ENCODE data around the gene CAMK2A. TPM values are rescaled to one million over a fixed set of nuclear protein-coding genes. Genes with fewer than 3 reads are reported as not detected.

CAMK2A gene
- total and polyA plus RNA-seq, 2 of the 4 experiments (the other 2 are of a cell fraction) = 0.18 to 0.19 TPM

- H4K8ac ChIP-seq (ENCODE audit: low read depth in 2 of 2, low read length in 2 of 2) = no peak overlapping the region
- H3K27ac ChIP-seq (ENCODE audit: insufficient read depth, low read length) = no peak overlapping the region
- H4K91ac ChIP-seq (ENCODE audit: insufficient read depth, low read depth, low read length) = no peak overlapping the region
- CTCF ChIA-PET = no interaction called here
- H2AK5ac ChIP-seq (ENCODE audit: low read depth, low read length) = no peak overlapping the region
- H4K20me1 ChIP-seq (ENCODE audit: insufficient read depth, low read length) = no peaks in the 10 kb centered on the region
- H3K4ac ChIP-seq (ENCODE audit: low read depth, low read length) = no peak overlapping the region
- TF ChIP-seq MXI1 (IDR thresholded peaks at IDR 0.05; ENCODE audit: borderline replicate concordance, low read depth, low read length) (no peak), CTCF (conservative IDR thresholded peaks at IDR 0.05; ENCODE audit: low read depth, low read length) (no peak), RCOR1 (IDR thresholded peaks at IDR 0.05; ENCODE audit: insufficient replicate concordance, low read length) (no peak), RFX5 (IDR thresholded peaks at IDR 0.05; ENCODE audit: low read depth, low read length) (no peak), BHLHE40 (IDR thresholded peaks at IDR 0.05; ENCODE audit: low read depth, low read length) (no peak), CHD1 (IDR thresholded peaks at IDR 0.05; ENCODE audit: low read depth, low read length) (no peak), POLR2A (IDR thresholded peaks at IDR 0.05; ENCODE audit: low read depth, low read length) (no peak), CEBPB (IDR thresholded peaks at IDR 0.05; ENCODE audit: low read depth, low read length) (no peak), MAZ (IDR thresholded peaks at IDR 0.05; ENCODE audit: borderline replicate concordance, low read depth, low read length) (no peak), SMC3 (IDR thresholded peaks at IDR 0.05; ENCODE audit: low read depth, low read length) (no peak), FOS (IDR thresholded peaks at IDR 0.05; ENCODE audit: low read depth, low read length) (no peak), ELK1 (IDR thresholded peaks at IDR 0.05; ENCODE audit: borderline replicate concordance, low read depth, low read length) (no peak), NFE2L2 (IDR thresholded peaks at IDR 0.05; ENCODE audit: low read depth, low read length) (no peak), MAFK (IDR thresholded peaks at IDR 0.05; ENCODE audit: low read depth, low read length) (no peak)
- 90% methylated on average over 4 of the region's 11 CpGs; no CpG with 5 or more reads in 1 of the 2 experiments for WGBS, 2 experiments (ENCODE audit: extremely low coverage in 2 of 2, insufficient read length in 1 of 2)
- POLR2A ChIA-PET (ENCODE audit: unreplicated experiment) = no interaction called here
- ATAC-seq (ENCODE audit: low read depth) = no peak
- no peak overlapping the region for H2BK120ac ChIP-seq (ENCODE audit: low read depth, low read length)
- no peak overlapping the region for H2BK20ac ChIP-seq (ENCODE audit: low read depth, low read length)
- H3K14ac ChIP-seq (replicated peaks; ENCODE audit: low read depth, low read length) = no peak overlapping the region
- no peak overlapping the region for H2BK15ac ChIP-seq (ENCODE audit: low read depth, low read length)
- intact Hi-C loops (cut with micrococcal nuclease) = no loop called here
- dilution Hi-C loops (cut with HindIII; ENCODE audit: low sequenced_read_pairs, unreplicated experiment) = no loop called here
- DNase-seq = no peak
- no peaks in the 10 kb centered on the region for H3K9me3 ChIP-seq (ENCODE audit: control insufficient read depth, insufficient read depth, low read length)
- H4K5ac ChIP-seq (ENCODE audit: low read depth, low read length) = no peak overlapping the region
- H3K56ac ChIP-seq (ENCODE audit: extremely low read depth, insufficient read depth, low read length) = no peak overlapping the region
- H3K23ac ChIP-seq (ENCODE audit: low read depth, low read length) = no peak overlapping the region
- H3K79me1 ChIP-seq (ENCODE audit: low read depth in 1 of 2, low read length in 2 of 2) = no peaks in the 10 kb centered on the region
- H3K18ac ChIP-seq (ENCODE audit: low read depth, low read length) = no peak overlapping the region
- BruUV-seq (replicated peaks) = no TSS peak
- peak overlapping the region; percentile 71 for H2AK9ac ChIP-seq (replicated peaks; ENCODE audit: low read depth, low read length, poor library complexity)
- H2BK5ac ChIP-seq (ENCODE audit: low read depth, low read length, poor library complexity, severe bottlenecking) = no peak overlapping the region
- no peaks in the 10 kb centered on the region for H3K36me3 ChIP-seq (ENCODE audit: control insufficient read depth, insufficient read depth, low read length)
- no peaks in the 10 kb centered on the region for H3K27me3 ChIP-seq (ENCODE audit: control insufficient read depth, insufficient read depth, low read length)
- H2AFZ ChIP-seq (replicated peaks; ENCODE audit: low read length, poor library complexity) = no peak overlapping the region
- no peak overlapping the region for H3K4me2 ChIP-seq (ENCODE audit: low read depth, low read length)
- in situ Hi-C loops (cut with MboI; ENCODE audit: low sequenced_read_pairs) = no loop called here
- peaks cover 7% of the 10 kb centered on the region for H3K4me1 ChIP-seq (ENCODE audit: control insufficient read depth, insufficient read depth, low read length)
- no peak overlapping the region for H3K9ac ChIP-seq (ENCODE audit: low read depth, low read length)
- peaks cover 8% of the 10 kb centered on the region for H3K9me1 ChIP-seq (ENCODE audit: insufficient read depth, low read length)
- H3K4me3 ChIP-seq (ENCODE audit: insufficient read depth, low read depth, low read length) = no peak overlapping the region
These were observed 32.1 kb downstream of the CAMK2A start for GRCh38 chr5:150257424-150257823.

Measured in IMR-90 (cell line).